ENCODE measurements around the gene TMEM63B. TPM values are rescaled to one million over a fixed set of nuclear protein-coding genes. Genes with fewer than 3 reads are reported as not detected.

Gene TMEM63B
- total and polyA plus RNA-seq, 2 of the 8 experiments (the other 6 are each of a cell fraction or from before 2014, with no cell fraction given) = 61.1 to 96.8 TPM

- Histone ChIP-seq H3K14ac (ENCODE audit: insufficient read length) (no peak overlapping the region), H2BK120ac (replicated peaks; ENCODE audit: low read depth, low read length) (no peak overlapping the region), H3K4me2 (ENCODE audit: insufficient read depth in 1 of 2, low read depth in 2 of 2, low read length in 2 of 2) (no peak overlapping the region), H2BK15ac (ENCODE audit: low read length) (0 out of 2 replicates have a peak overlapping the region, but pooled peaks have one; percentile 49), H3K23ac (ENCODE audit: insufficient read length) (no peak overlapping the region), H3K36me3 (ENCODE audit: control insufficient read depth in 2 of 4, insufficient read depth in 4 of 4, low read length in 3 of 4) (no peaks in the 10 kb centered on the region), H3K18ac (ENCODE audit: extremely low read depth, low read length) (no peak overlapping the region; the same call in 1 of the 2 replicates), H2BK5ac (ENCODE audit: low read depth, low read length) (0 out of 2 replicates have a peak overlapping the region, but pooled peaks have one; percentile 55), H3K9me3 (ENCODE audit: insufficient read depth in 2 of 2, low read depth in 1 of 2, low read length in 1 of 2) (no peaks in the 10 kb centered on the region), H3K27me3 (replicated peaks in 1 of 4; ENCODE audit: control insufficient read depth in 3 of 4, extremely low read depth in 1 of 4, insufficient read depth in 3 of 4, low read length in 3 of 4) (no peaks in the 10 kb centered on the region), H2BK12ac (ENCODE audit: low read depth, low read length) (peak overlapping the region; percentile 94), H3K4me3 (ENCODE audit: extremely low read depth in 1 of 4, insufficient read depth in 2 of 4, low read depth in 3 of 4, low read length in 4 of 4) (no peak overlapping the region), H3K4me1 (replicated peaks in 1 of 4; ENCODE audit: control insufficient read depth in 3 of 4, insufficient read depth in 4 of 4, low read length in 3 of 4) (peaks cover 2 to 10% (median 5%) of the 10 kb centered on the region in 4 experiments; a peak in 6 of 7 replicates), H2AFZ (ENCODE audit: low read length) (0 out of 2 replicates have a peak overlapping the region, but pooled peaks have one; percentile 83), H2BK20ac (ENCODE audit: low read length) (peak overlapping the region; percentile 51; the same call in 1 of the 2 replicates), H3K23me2 (ENCODE audit: low read depth, low read length) (peaks cover 4% of the 10 kb centered on the region; the same call in 1 of the 2 replicates), H4K20me1 (replicated peaks in 1 of 2; ENCODE audit: control insufficient read depth in 1 of 2, insufficient read depth in 2 of 2, low read length in 2 of 2) (no peaks in the 10 kb centered on the region), H3K56ac (replicated peaks; ENCODE audit: insufficient read length, low read depth, low read length) (no peak overlapping the region), H4K5ac (ENCODE audit: insufficient read length, low read depth, low read length) (no peak overlapping the region), H3K79me2 (ENCODE audit: control insufficient read depth in 1 of 2, insufficient read depth in 2 of 2, low read length in 2 of 2) (no peaks in the 10 kb centered on the region), H3K4ac (replicated peaks; ENCODE audit: insufficient read length, low read depth, low read length) (no peak overlapping the region), H4K91ac (replicated peaks; ENCODE audit: insufficient read length, low read length) (no peak overlapping the region), H3K27ac (ENCODE audit: low read depth, low read length) (no peak overlapping the region), H3K79me1 (ENCODE audit: low read depth, low read length) (no peaks in the 10 kb centered on the region), H3K9ac (replicated peaks in 1 of 4; ENCODE audit: extremely low read depth in 1 of 4, low read depth in 3 of 4, low read length in 3 of 4) (no peak overlapping the region), H2AK5ac (ENCODE audit: low read depth, low read length) (no peak overlapping the region), H4K8ac (ENCODE audit: extremely low read depth, insufficient read depth, low read length) (no peak overlapping the region; the same call in 1 of the 2 replicates)
- ChIA-PET CTCF (ENCODE audit: partially characterized antibody) (interaction anchor here (0.6 to 7.6 kb wide), 16 partner anchors 10 to 283 kb away, joined by 3 to 41 read pairs (median 4); partner anchors contain the start of gene MYMX), POLR2A (ENCODE audit: partially characterized antibody) (interaction anchor here (1.5 to 3.6 kb wide), 7 partner anchors 14 to 68 kb away, joined by 3 to 25 read pairs (median 7); partner anchors contain the start of genes HSP90AB1 and MYMX)
- no peak for FAIRE-seq
- no peak for DNase-seq (ENCODE audit: low read depth in 1 of 2, low spot score in 2 of 2)
- 88% methylated on average over 7 of the region's 7 CpGs; no CpG with 5 or more reads in 1 of the 2 experiments for WGBS, 2 experiments (ENCODE audit: extremely low coverage in 1 of 2, insufficient coverage in 1 of 2, insufficient read length in 1 of 2, insufficient replicate concordance in 2 of 2, low coverage in 1 of 2, low lambda C conversion rate in 2 of 2, missing lambda C conversion rate in 1 of 2)
- TF ChIP-seq SP2 (IDR thresholded peaks at IDR 0.05; ENCODE audit: low read length) (no peak), FOSL1 (IDR thresholded peaks at IDR 0.05; ENCODE audit: insufficient read depth, low read depth, low read length) (no peak), KDM5A (IDR thresholded peaks at IDR 0.05; ENCODE audit: low read length) (no peak), CHD1 (IDR thresholded peaks at IDR 0.05; ENCODE audit: low read depth, low read length) (no peak), JUND (IDR thresholded peaks at IDR 0.05; ENCODE audit: low read length) (no peak), BRCA1 (IDR thresholded peaks at IDR 0.05; ENCODE audit: low read depth, low read length) (no peak)
Observed at GRCh38 chr6:44186635-44187025, 59.3 kb downstream of the TMEM63B start.

All from H1 (cell line).